Heart left ventricle (tissue), 16 donors: ENCODE measurements around the gene DCAF4. TPM values are rescaled to one million over a fixed set of nuclear protein-coding genes. Genes with fewer than 3 reads are reported as not detected.

Source experiments
- ATAC-seq, 4 donors: fragments of 200-7000 bp; cut with Tn5 transposase; one replicate each; pipeline ENCODE4 v1.9.1; 2020 to 2022; ENCODE audit warnings: moderate library complexity in 4 of 4, mild to moderate bottlenecking in 3 of 4, moderate number of reproducible peaks in 1 of 4
- DNase-seq, 5 donors: peaks; one replicate each; pipeline ENCODE4 v3.0.0-alpha.2; 2020
- H3K27ac ChIP-seq, 12 donors: fragments of 200-600 bp; sonication (generic) in 4 of 12; one replicate each; pipeline versions ENCODE4 v1.5.0 to v1.8.0; 2016 to 2022; ENCODE audit warnings: mild to moderate bottlenecking in 2 of 12
- H3K27me3 ChIP-seq, 9 donors: fragments of 200-600 bp; sonication (generic) in 2 of 9; one replicate each; pipeline versions ENCODE4 v1.5.1 to v1.8.0; 2016 to 2022; ENCODE audit warnings: mild to moderate bottlenecking in 3 of 9
- H3K36me3 ChIP-seq, 9 donors: fragments of 200-600 bp; sonication (generic) in 2 of 9; one replicate each; pipeline versions ENCODE4 v1.5.0 to v1.8.0; 2018 to 2022; ENCODE audit warnings: mild to moderate bottlenecking in 2 of 9
- H3K4me1 ChIP-seq, 12 donors: fragments of 200-600 bp; sonication (generic) in 4 of 12; one replicate each; pipeline versions ENCODE4 v1.5.0 to v1.8.0; 2016 to 2022; ENCODE audit warnings: mild to moderate bottlenecking in 3 of 12
- H3K4me3 ChIP-seq, 12 donors: fragments of 200-600 bp; sonication (generic) in 4 of 12; one replicate each; pipeline versions ENCODE4 v1.5.0 to v1.8.0; 2017 to 2022; ENCODE audit warnings: mild to moderate bottlenecking in 9 of 12, moderate library complexity in 4 of 12
- H3K9me3 ChIP-seq, 12 donors: fragments of 200-600 bp; sonication (generic) in 4 of 12; one replicate each; pipeline versions ENCODE4 v1.5.0 to v1.8.0; 2016 to 2022; ENCODE audit warnings: mild to moderate bottlenecking in 1 of 12
- POLR2A ChIP-seq, 2 donors: fragments of 450-650 bp; IDR thresholded peaks; one replicate each; pipeline ENCODE4 v1.6.1; 2017; ENCODE audit warnings: antibody characterized with exemption in 2 of 2, mild to moderate bottlenecking in 2 of 2, moderate library complexity in 2 of 2
- WGBS, 4 donors: extraction: QIAGEN DNeasy Blood & Tissue Kit in 2 of 4; methylation state at CpG; one replicate each; pipeline versions ENCODE4 v1.1.5 to v1.1.7; 2013 to 2018; 5-methylcytosine and 5-hydroxymethylcytosine counted together
- intact Hi-C, 10 donors: fragments of 100-400 bp; cut with DNase I; formaldehyde crosslinking; loops; one replicate each; pipeline versions ENCODE4 v1.11.1 to v1.14.2; 2022
- polyA plus RNA-seq, 2 donors: library from polyadenylated mRNA; stranded (reverse); fragments of 200-250 nt; gene quantifications; one replicate each; pipeline ENCODE4 v1.2.3, GENCODE V29; 2013
- total RNA-seq, 9 donors: library from RNA; depleted of rRNA in 2 of 9; stranded (reverse); fragments of >200 nt in 2 of 9; fragmentation: NEBNext Ultra II Directional in 3 of 9; extraction: Animal tissue kit (Norgen Biotek cat#: 25700) in 3 of 9; gene quantifications; one replicate each; pipeline versions ENCODE4 v1.1.0 to v1.2.4, GENCODE V29; 2016 to 2023
- TF ChIP-seq, protein P1 (sequence below), 12 donors: fragments of 200-600 bp; sonication (generic) in 4 of 12; IDR thresholded peaks; one replicate each; pipeline versions ENCODE4 v1.5.0 to v1.8.0; 2018 to 2022; ENCODE audit warnings: antibody characterized with exemption in 12 of 12, mild to moderate bottlenecking in 5 of 12
- donor health status: ischemic (EF 13 %, LVEDD 7.1; RV severe dilation, severe dysfunction).
- donor health status: healthy with polysubstance abuse.
- donor health status: DM: no; HTN: yes; CAD: no.
- donor health status: DM: no; HTN: no; CAD: no.
- donor health status: ischemic (EF 25% LVEDD 6.9; RV normal size, moderate dysfunction).
- donor health status: ischemic (EF 25% LVEDD 5.7; RV mildly dilated, moderate dysfunction).
- donor health status: healthy.
- donor health status: DM: yes; HTN: yes; CAD: no.
- donor health status: ischemic (EF 35%, LVEDD 5.7; RV mildly dilated, moderate dysfunction).
- donor health status: nonischemic (EF 11% LVEDD 7.7; RV severe dilation, severe dysfunction).
- donor health status: DM: yes; HTN: yes; CAD: no.
- donor health status: PGD.
- donor health status: ischemic (EF 29% LVEDD 5.4; RV normal size, mild dysfunction).
- donor health status: nonischemic (EF 23%, LVEDD 6.1; RV moderate dilation, normal function).

DCAF4 gene
- total and polyA plus RNA-seq, 11 donors: 2.4 to 13.1 (median 8.6) TPM

- ATAC-seq: no peak
- no peak for DNase-seq
- Histone ChIP-seq H3K4me1 (peaks cover 0 to 18% (median 4%) of the 10 kb centered on the region in 12 donors), H3K4me3 (peak overlapping the region in 7 of 12 donors; percentile 63 to 94 (median 83)), H3K27ac (peak overlapping the region in 6 of 12 donors; percentile 17 to 66 (median 41)), H3K27me3 (no peaks in the 10 kb centered on the region), H3K36me3 (no peaks in the 10 kb centered on the region), H3K9me3 (no peaks in the 10 kb centered on the region)
- intact Hi-C loops: no loop called here
- no peak for TF ChIP-seq POLR2A (IDR thresholded peaks at IDR 0.05)
- TF ChIP-seq, protein P1, sequence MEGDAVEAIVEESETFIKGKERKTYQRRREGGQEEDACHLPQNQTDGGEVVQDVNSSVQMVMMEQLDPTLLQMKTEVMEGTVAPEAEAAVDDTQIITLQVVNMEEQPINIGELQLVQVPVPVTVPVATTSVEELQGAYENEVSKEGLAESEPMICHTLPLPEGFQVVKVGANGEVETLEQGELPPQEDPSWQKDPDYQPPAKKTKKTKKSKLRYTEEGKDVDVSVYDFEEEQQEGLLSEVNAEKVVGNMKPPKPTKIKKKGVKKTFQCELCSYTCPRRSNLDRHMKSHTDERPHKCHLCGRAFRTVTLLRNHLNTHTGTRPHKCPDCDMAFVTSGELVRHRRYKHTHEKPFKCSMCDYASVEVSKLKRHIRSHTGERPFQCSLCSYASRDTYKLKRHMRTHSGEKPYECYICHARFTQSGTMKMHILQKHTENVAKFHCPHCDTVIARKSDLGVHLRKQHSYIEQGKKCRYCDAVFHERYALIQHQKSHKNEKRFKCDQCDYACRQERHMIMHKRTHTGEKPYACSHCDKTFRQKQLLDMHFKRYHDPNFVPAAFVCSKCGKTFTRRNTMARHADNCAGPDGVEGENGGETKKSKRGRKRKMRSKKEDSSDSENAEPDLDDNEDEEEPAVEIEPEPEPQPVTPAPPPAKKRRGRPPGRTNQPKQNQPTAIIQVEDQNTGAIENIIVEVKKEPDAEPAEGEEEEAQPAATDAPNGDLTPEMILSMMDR (IDR thresholded peaks at IDR 0.05): no peak
- WGBS, 4 donors: 84 to 91% (median 90%) methylated on average over 21 to 22 of the region's 22 CpGs
Measured at GRCh38 chr14:72925171-72925759, 999 bp upstream of the DCAF4 start.

- TF ChIP-seq, protein P1 (IDR thresholded peaks at IDR 0.05): no peak
- no peak for TF ChIP-seq POLR2A (IDR thresholded peaks at IDR 0.05)
- intact Hi-C loops: no loop called here
- Histone ChIP-seq H3K27me3 (no peaks in the 10 kb centered on the region), H3K4me1 (peaks cover 0 to 18% (median 4%) of the 10 kb centered on the region in 12 donors), H3K9me3 (no peaks in the 10 kb centered on the region), H3K4me3 (peak overlapping the region in 11 of 12 donors; percentile 63 to 94 (median 78)), H3K27ac (peak overlapping the region in 10 of 12 donors; percentile 17 to 66 (median 48)), H3K36me3 (no peaks in the 10 kb centered on the region)
- peak in 1 of 5 donors; percentile 70 for DNase-seq
- WGBS, 4 donors: 5 to 28% (median 9%) methylated on average over 16 to 33 of the region's 33 CpGs
- peak in 2 of 4 donors; percentile 23 to 32 for ATAC-seq
Measured at GRCh38 chr14:72925815-72926291, 411 bp upstream of the DCAF4 start.

DNA sequence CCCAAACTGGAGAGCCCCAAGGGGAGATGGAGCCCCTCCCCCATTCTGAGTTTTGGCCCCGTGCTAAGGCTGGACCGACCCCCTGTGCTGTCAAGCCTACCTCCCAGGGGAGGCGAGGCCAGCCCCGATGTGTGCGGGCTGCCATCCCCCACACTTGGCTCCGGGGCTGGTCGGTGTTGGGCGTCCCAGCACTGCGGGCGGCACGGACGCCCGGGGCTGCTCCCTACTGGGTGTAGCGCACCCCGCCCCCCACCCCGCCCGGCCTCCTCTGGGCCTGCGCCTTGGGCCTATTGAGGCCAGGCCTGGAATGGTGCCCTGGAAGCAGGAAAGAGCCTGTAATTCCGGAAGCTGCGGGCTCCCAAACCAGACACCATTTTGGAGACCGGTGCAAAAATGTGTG is 2.6 kb downstream of the DCAF4 start:
- H3K4me3 ChIP-seq: peak overlapping the region in 1 of 12 donors; percentile 23
- intact Hi-C loops: no loop called here
- ATAC-seq (no peak), DNase-seq (no peak)
- no peaks in the 10 kb centered on the region for H3K9me3 ChIP-seq
- TF ChIP-seq POLR2A (IDR thresholded peaks at IDR 0.05): no peak
- TF ChIP-seq, protein P1 (IDR thresholded peaks at IDR 0.05): no peak
- H3K27ac ChIP-seq: no peak overlapping the region
- no peaks in the 10 kb centered on the region for H3K36me3 ChIP-seq
- 69 to 98% (median 85%) methylated on average over 10 to 21 of the region's 21 CpGs for WGBS, 4 donors
- H3K4me1 ChIP-seq: peaks cover 0 to 18% (median 4%) of the 10 kb centered on the region in 12 donors
- H3K27me3 ChIP-seq: no peaks in the 10 kb centered on the region

DNA sequence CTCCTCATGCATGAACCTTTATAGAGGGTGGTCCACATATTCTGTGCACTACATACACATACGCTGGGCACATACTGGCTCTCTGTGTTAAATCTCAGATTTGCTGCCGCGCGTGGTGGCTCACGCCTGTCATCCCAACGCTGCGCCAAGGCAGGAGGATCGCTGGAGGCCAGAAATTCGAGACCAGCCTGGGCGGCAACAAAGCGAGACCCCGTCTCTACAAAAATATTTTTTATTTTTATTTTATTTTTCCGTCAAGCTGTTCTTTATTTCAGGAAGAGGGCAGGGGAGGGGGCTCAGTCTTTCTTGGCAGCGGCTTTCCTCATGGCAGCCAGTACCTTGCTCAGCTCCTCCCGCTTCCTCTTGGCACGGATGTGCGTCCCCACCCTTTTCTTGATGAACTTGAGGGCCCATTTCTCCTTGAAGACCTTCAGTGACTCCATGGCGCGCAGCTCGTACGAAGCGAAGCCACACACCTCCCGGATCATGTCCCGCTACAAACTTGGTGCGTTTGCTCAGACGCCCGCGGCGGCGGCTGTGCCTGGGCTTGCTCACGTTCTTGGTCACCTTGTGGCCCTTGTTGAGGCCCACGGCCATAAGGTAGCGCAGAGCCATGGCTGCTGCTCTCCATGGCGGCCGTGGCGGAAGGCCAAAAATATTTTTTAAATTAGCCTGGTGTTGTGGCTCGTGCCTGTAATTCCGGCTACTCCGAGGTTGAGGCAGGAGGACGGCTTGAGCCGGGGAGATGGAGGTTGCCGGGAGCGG is 3.2 kb downstream of the DCAF4 start:
- Histone ChIP-seq H3K27ac (no peak overlapping the region), H3K9me3 (no peaks in the 10 kb centered on the region), H3K4me1 (peaks cover 0 to 18% (median 4%) of the 10 kb centered on the region in 12 donors), H3K27me3 (no peaks in the 10 kb centered on the region), H3K4me3 (peak overlapping the region in 2 of 12 donors; percentile 16 to 23), H3K36me3 (no peaks in the 10 kb centered on the region)
- intact Hi-C loops: no loop called here
- DNase-seq (no peak), ATAC-seq (no peak)
- no peak for TF ChIP-seq POLR2A (IDR thresholded peaks at IDR 0.05)
- TF ChIP-seq, protein P1 (IDR thresholded peaks at IDR 0.05): no peak
- WGBS, 4 donors: 88 to 92% (median 90%) methylated on average over 43 of the region's 43 CpGs
